ENCODE data around the gene CDH13. TPM values are rescaled to one million over a fixed set of nuclear protein-coding genes. Genes with fewer than 3 reads are reported as not detected.

The CDH13 gene
- total RNA-seq, 4 donors from 2014 or later = 2.0 to 6.6 (median 4.1) TPM; not detected in 1

GRCh38 chr16:83266848-83267553 lies 640.2 kb downstream of the CDH13 start:
- Histone ChIP-seq H3K27ac (no peak overlapping the region), H3K36me3 (no peaks in the 10 kb centered on the region), H3K4me1 (no peaks in the 10 kb centered on the region), H3K9me3 (no peaks in the 10 kb centered on the region), H3K27me3 (no peaks in the 10 kb centered on the region), H3K4me3 (no peak overlapping the region)
- no peak for DNase-seq
- TF ChIP-seq CTCF (IDR thresholded peaks at IDR 0.05) (no peak), POLR2A (IDR thresholded peaks at IDR 0.05) (no peak)

GRCh38 chr16:83268169-83268568 lies 641.4 kb downstream of the CDH13 start:
- no peaks in the 10 kb centered on the region for H3K27me3 ChIP-seq
- TF ChIP-seq CTCF (IDR thresholded peaks at IDR 0.05) (no peak), POLR2A (IDR thresholded peaks at IDR 0.05) (no peak)
- H3K4me1 ChIP-seq = no peaks in the 10 kb centered on the region
- H3K4me3 ChIP-seq = no peak overlapping the region
- H3K36me3 ChIP-seq = no peaks in the 10 kb centered on the region
- DNase-seq = no peak
- no peaks in the 10 kb centered on the region for H3K9me3 ChIP-seq
- H3K27ac ChIP-seq = no peak overlapping the region

- no peaks in the 10 kb centered on the region for H3K36me3 ChIP-seq
- TF ChIP-seq POLR2A (IDR thresholded peaks at IDR 0.05) (no peak), CTCF (IDR thresholded peaks at IDR 0.05) (no peak)
- H3K27ac ChIP-seq = no peak overlapping the region
- H3K27me3 ChIP-seq = no peaks in the 10 kb centered on the region
- no peaks in the 10 kb centered on the region for H3K4me1 ChIP-seq
- DNase-seq = no peak
- no peak overlapping the region for H3K4me3 ChIP-seq
- no peaks in the 10 kb centered on the region for H3K9me3 ChIP-seq
Measured at GRCh38 chr16:83269048-83269447, 642.3 kb downstream of the CDH13 start.

- H3K27me3 ChIP-seq = no peaks in the 10 kb centered on the region
- no peaks in the 10 kb centered on the region for H3K4me1 ChIP-seq
- no peaks in the 10 kb centered on the region for H3K9me3 ChIP-seq
- no peaks in the 10 kb centered on the region for H3K36me3 ChIP-seq
- H3K4me3 ChIP-seq = no peak overlapping the region
- no peak for DNase-seq
- TF ChIP-seq POLR2A (IDR thresholded peaks at IDR 0.05) (no peak), CTCF (IDR thresholded peaks at IDR 0.05) (no peak)
- no peak overlapping the region for H3K27ac ChIP-seq
Measured at GRCh38 chr16:83269541-83269940, 642.8 kb downstream of the CDH13 start.

GRCh38 chr16:83270061-83270460 lies 643.3 kb downstream of the CDH13 start:
- Histone ChIP-seq H3K4me3 (no peak overlapping the region), H3K36me3 (no peaks in the 10 kb centered on the region), H3K4me1 (no peaks in the 10 kb centered on the region), H3K9me3 (no peaks in the 10 kb centered on the region), H3K27me3 (no peaks in the 10 kb centered on the region), H3K27ac (no peak overlapping the region)
- no peak for TF ChIP-seq CTCF (IDR thresholded peaks at IDR 0.05)
- no peak for TF ChIP-seq POLR2A (IDR thresholded peaks at IDR 0.05)
- no peak for DNase-seq

Measured in Peyer's patch (tissue), 4 donors.